Neuronal stem cell (in vitro differentiated cells): ENCODE data around the gene GOPC.

Experiments used
- DNase-seq: peaks from one replicate; pipeline ENCODE4 v3.0.0-alpha.2; 2013; ENCODE audit warnings: low spot score
- H2AFZ ChIP-seq: one replicate; pipeline ENCODE4 v1.6.1; 2013; ENCODE audit warnings: mild to moderate bottlenecking, low read length, inconsistent platforms
- H2AK5ac ChIP-seq: 2 replicates; pipeline ENCODE4 v1.6.1; 2013; ENCODE audit warnings: low read depth, mild to moderate bottlenecking, inconsistent platforms, low read length, moderate library complexity, mixed read lengths
- H2BK120ac ChIP-seq: 2 replicates; pipeline ENCODE4 v1.6.1; 2013; ENCODE audit warnings: low read depth, mild to moderate bottlenecking, inconsistent platforms, low read length, moderate library complexity, mixed read lengths
- H2BK12ac ChIP-seq: one replicate; pipeline ENCODE4 v1.6.1; 2013; ENCODE audit warnings: low read length, inconsistent platforms
- H2BK15ac ChIP-seq: 2 replicates; pipeline ENCODE4 v1.6.1; 2013; ENCODE audit warnings: mild to moderate bottlenecking, low read length, inconsistent platforms, mixed read lengths
- H2BK5ac ChIP-seq: one replicate; pipeline ENCODE4 v1.6.1; 2013; ENCODE audit warnings: inconsistent platforms, mild to moderate bottlenecking, low read length, moderate library complexity
- H3K14ac ChIP-seq: one replicate; pipeline ENCODE4 v1.6.1; 2013; ENCODE audit warnings: low read length, inconsistent platforms
- H3K18ac ChIP-seq: 2 replicates; pipeline ENCODE4 v1.6.1; 2013; ENCODE audit warnings: low read length, inconsistent platforms
- H3K23ac ChIP-seq: 2 replicates; pipeline ENCODE4 v1.6.1; 2013; ENCODE audit warnings: low read depth, mild to moderate bottlenecking, mixed read lengths, low read length, inconsistent platforms; ENCODE audit not compliant: poor library complexity
- H3K27ac ChIP-seq: replicated peaks from 3 replicates; pipeline ENCODE4 v1.5.1; 2013; ENCODE audit warnings: low read length, inconsistent platforms
- H3K27me3 ChIP-seq, 3 experiments: 2 replicates each; pipeline ENCODE4 v1.6.1; 2013; ENCODE audit warnings: low read length in 3 of 3, mild to moderate bottlenecking in 2 of 3, inconsistent platforms in 1 of 3, low read depth in 1 of 3, mixed read lengths in 1 of 3, moderate library complexity in 1 of 3; ENCODE audit not compliant: control insufficient read depth in 3 of 3, insufficient read depth in 3 of 3
- H3K36me3 ChIP-seq, 2 donors: replicated peaks in 1 of 2; 2 replicates each; pipeline ENCODE4 v1.6.1; 2013; ENCODE audit warnings: low read length in 2 of 2; ENCODE audit not compliant: control insufficient read depth in 2 of 2, insufficient read depth in 2 of 2
- H3K4ac ChIP-seq: 2 replicates; pipeline ENCODE4 v1.6.1; 2013; ENCODE audit warnings: inconsistent platforms, mild to moderate bottlenecking, low read length, moderate library complexity
- H3K4me1 ChIP-seq, 2 donors: 1 replicate in 1 of 2; 2 replicates in 1 of 2; pipeline ENCODE4 v1.6.1; 2013; ENCODE audit warnings: low read length in 2 of 2, low read depth in 1 of 2; ENCODE audit not compliant: control insufficient read depth in 2 of 2, insufficient read depth in 1 of 2
- H3K4me2 ChIP-seq: one replicate; pipeline ENCODE4 v1.6.1; 2013; ENCODE audit warnings: mild to moderate bottlenecking, low read length, inconsistent platforms; ENCODE audit not compliant: insufficient read depth, poor library complexity, severe bottlenecking
- H3K4me3 ChIP-seq, 2 donors: 2 replicates each; pipeline ENCODE4 v1.5.1; 2013; ENCODE audit warnings: low read length in 2 of 2, mild to moderate bottlenecking in 2 of 2, inconsistent platforms in 1 of 2, moderate library complexity in 1 of 2
- H3K79me1 ChIP-seq: one replicate; pipeline ENCODE4 v1.6.1; 2013; ENCODE audit warnings: low read depth, mild to moderate bottlenecking, inconsistent platforms, low read length, moderate library complexity
- H3K9ac ChIP-seq: one replicate; pipeline ENCODE4 v1.6.1; 2013; ENCODE audit warnings: mild to moderate bottlenecking, low read depth, low read length, inconsistent platforms; ENCODE audit not compliant: poor library complexity
- H3K9me3 ChIP-seq, 2 donors: replicated peaks in 1 of 2; 2 replicates each; pipeline versions ENCODE3 to v1.6.1; 2013; ENCODE audit warnings: low read length in 2 of 2, mild to moderate bottlenecking in 2 of 2, inconsistent platforms in 1 of 2, low read depth in 1 of 2, mixed read lengths in 1 of 2, moderate library complexity in 1 of 2; ENCODE audit not compliant: control insufficient read depth in 2 of 2, insufficient read depth in 1 of 2
- H4K8ac ChIP-seq: one replicate; pipeline ENCODE4 v1.6.1; 2013; ENCODE audit warnings: low read depth, mild to moderate bottlenecking, inconsistent platforms, low read length, moderate library complexity
- H4K91ac ChIP-seq: one replicate; pipeline ENCODE4 v1.6.1; 2013; ENCODE audit warnings: low read length, low read depth, mild to moderate bottlenecking, inconsistent platforms; ENCODE audit not compliant: poor library complexity
- WGBS, 2 donors: extraction: QIAGEN DNeasy Blood & Tissue Kit; methylation state at CpG; one replicate each; pipeline ENCODE4 v1.1.7; 2013; ENCODE audit warnings: missing lambda C conversion rate in 2 of 2, mixed read lengths in 1 of 2; ENCODE audit not compliant: insufficient read length in 2 of 2, insufficient replicate concordance in 1 of 2; ENCODE audit errors: extremely low coverage in 2 of 2; 5-methylcytosine and 5-hydroxymethylcytosine counted together

The GOPC gene

DNA sequence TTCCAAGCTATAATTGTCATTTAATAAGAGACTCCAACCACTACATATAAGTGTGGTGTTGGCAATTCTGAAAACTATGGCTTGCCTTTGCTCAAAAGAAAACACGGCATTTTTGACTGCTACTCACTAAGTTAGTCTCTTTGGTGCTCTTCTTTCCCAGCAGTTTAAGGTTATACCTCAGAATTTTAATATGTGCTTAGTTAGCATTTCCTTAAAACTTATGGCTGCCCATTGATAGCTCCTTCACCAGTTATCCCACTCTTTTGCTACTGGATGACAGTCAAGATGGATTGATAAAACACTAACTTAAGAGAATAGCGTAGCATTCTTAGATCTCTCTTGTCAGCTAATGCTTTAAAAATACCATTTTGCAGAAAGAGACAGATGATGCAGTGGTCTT, 34.1 kb downstream of the GOPC start:
- Histone ChIP-seq H3K79me1 (no peaks in the 10 kb centered on the region), H4K8ac (no peak overlapping the region), H3K4me2 (no peak overlapping the region), H3K14ac (no peak overlapping the region), H3K4me1 (no peaks in the 10 kb centered on the region), H2BK12ac (no peak overlapping the region), H3K18ac (no peak overlapping the region), H3K36me3 (peaks cover 3 to 74% of the 10 kb centered on the region in 2 donors), H3K23ac (no peak overlapping the region), H2BK120ac (no peak overlapping the region), H3K27ac (no peak overlapping the region), H2BK5ac (no peak overlapping the region), H3K9me3 (no peaks in the 10 kb centered on the region), H2BK15ac (no peak overlapping the region), H2AFZ (no peak overlapping the region), H3K4me3 (no peak overlapping the region), H3K27me3 (no peaks in the 10 kb centered on the region), H2AK5ac (no peak overlapping the region), H3K4ac (no peak overlapping the region), H4K91ac (no peak overlapping the region), H3K9ac (no peak overlapping the region)
- WGBS, 2 donors, result no CpG with 5 or more reads among the region's 2 CpGs
- DNase-seq, result no peak

DNA sequence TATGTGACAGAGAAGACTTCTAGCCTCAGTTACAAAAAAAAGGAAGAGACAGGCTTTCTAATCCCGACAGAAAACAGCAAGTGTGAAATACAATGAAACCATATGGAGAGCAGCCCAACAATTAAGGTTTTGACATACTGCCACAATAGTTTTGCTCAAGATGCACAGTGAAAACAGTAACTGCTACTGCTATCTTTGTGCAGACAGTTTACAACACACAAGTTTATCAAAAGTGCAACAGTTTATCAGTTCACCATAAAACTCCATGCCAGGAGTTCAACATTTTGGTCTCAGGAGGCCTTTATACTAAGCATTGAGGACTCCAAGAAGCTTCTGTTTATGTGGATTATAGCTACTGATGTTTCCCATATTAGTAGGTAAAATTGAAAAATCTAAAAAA, 37.6 kb downstream of the GOPC start:
- no peak overlapping the region for H2BK5ac ChIP-seq
- peaks cover 3 to 63% of the 10 kb centered on the region in 2 donors for H3K36me3 ChIP-seq
- H4K91ac ChIP-seq, result no peak overlapping the region
- H3K27ac ChIP-seq, result no peak overlapping the region
- H3K4ac ChIP-seq, result no peak overlapping the region
- H2BK120ac ChIP-seq, result no peak overlapping the region
- DNase-seq, result no peak
- H2AK5ac ChIP-seq, result no peak overlapping the region
- H3K9me3 ChIP-seq, result no peaks in the 10 kb centered on the region
- no peaks in the 10 kb centered on the region for H3K79me1 ChIP-seq
- H3K4me1 ChIP-seq, result no peaks in the 10 kb centered on the region
- no peaks in the 10 kb centered on the region for H3K27me3 ChIP-seq
- H3K4me3 ChIP-seq, result no peak overlapping the region
- H2BK12ac ChIP-seq, result no peak overlapping the region
- no peak overlapping the region for H3K9ac ChIP-seq
- no peak overlapping the region for H2BK15ac ChIP-seq
- H3K14ac ChIP-seq, result no peak overlapping the region
- H3K18ac ChIP-seq, result no peak overlapping the region
- no peak overlapping the region for H4K8ac ChIP-seq
- no CpG with 5 or more reads among the region's 1 CpG for WGBS, 2 donors
- H2AFZ ChIP-seq, result no peak overlapping the region
- H3K23ac ChIP-seq, result no peak overlapping the region
- H3K4me2 ChIP-seq, result no peak overlapping the region

DNA sequence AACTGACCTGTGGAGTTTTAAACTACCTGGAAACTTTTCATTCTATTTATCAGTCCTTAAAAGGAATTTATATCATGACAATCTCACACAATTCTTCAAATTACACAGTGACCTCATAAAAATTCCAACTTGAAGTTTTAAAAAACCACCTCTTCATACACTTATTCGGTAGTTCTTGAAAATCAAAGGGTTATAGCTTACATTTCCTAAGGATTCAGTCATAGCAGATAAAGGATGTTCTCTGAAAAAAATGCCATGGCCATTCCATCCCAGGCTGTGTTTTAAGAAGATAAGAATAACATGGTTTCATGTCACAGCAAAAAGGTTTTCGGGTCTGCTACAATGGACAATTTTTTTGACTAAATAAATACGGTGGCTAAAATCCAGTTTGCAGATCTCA, 41.2 kb downstream of the GOPC start:
- Histone ChIP-seq H3K14ac (no peak overlapping the region), H2AK5ac (no peak overlapping the region), H3K23ac (no peak overlapping the region), H2BK12ac (no peak overlapping the region), H4K8ac (no peak overlapping the region), H2AFZ (no peak overlapping the region), H3K4me1 (no peaks in the 10 kb centered on the region), H3K9me3 (no peaks in the 10 kb centered on the region), H3K9ac (no peak overlapping the region), H3K27me3 (no peaks in the 10 kb centered on the region), H4K91ac (no peak overlapping the region), H3K18ac (no peak overlapping the region), H3K79me1 (no peaks in the 10 kb centered on the region), H3K36me3 (peaks cover 0 to 36% of the 10 kb centered on the region in 2 donors), H2BK120ac (no peak overlapping the region), H3K27ac (no peak overlapping the region), H3K4me2 (no peak overlapping the region), H2BK5ac (no peak overlapping the region), H3K4me3 (no peak overlapping the region), H2BK15ac (no peak overlapping the region), H3K4ac (no peak overlapping the region)
- DNase-seq, result no peak
- WGBS, 2 donors, result no CpG with 5 or more reads among the region's 3 CpGs

DNA sequence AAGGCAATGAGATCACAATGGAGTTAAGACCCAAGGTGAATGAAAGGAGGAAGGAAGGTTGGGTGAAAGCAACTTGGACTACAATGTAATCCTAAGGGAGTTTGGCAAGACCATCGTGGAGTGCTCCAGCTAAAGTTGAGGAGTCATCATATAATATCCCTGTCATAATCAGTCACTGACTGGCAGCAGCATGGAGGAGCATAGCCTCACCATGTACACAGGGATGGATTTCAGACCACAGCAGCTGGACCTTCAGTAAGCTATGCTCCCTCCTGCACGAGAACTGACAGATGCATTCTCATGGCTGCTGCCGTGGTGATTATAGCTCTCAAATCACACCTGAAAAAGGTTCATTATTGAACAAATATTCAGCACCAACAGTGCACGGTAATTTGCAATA, 43.0 kb downstream of the GOPC start:
- H3K4me1 ChIP-seq, result no peaks in the 10 kb centered on the region
- H2AK5ac ChIP-seq, result no peak overlapping the region
- H2BK5ac ChIP-seq, result no peak overlapping the region
- no peaks in the 10 kb centered on the region for H3K9me3 ChIP-seq
- no peak overlapping the region for H3K4ac ChIP-seq
- H3K27ac ChIP-seq, result no peak overlapping the region
- no peak overlapping the region for H2AFZ ChIP-seq
- no peak overlapping the region for H3K18ac ChIP-seq
- H3K36me3 ChIP-seq, result peaks cover 0 to 20% of the 10 kb centered on the region in 2 donors
- H4K91ac ChIP-seq, result no peak overlapping the region
- H4K8ac ChIP-seq, result no peak overlapping the region
- no peak for DNase-seq
- H3K4me2 ChIP-seq, result no peak overlapping the region
- no peak overlapping the region for H3K14ac ChIP-seq
- WGBS, 2 donors, result no CpG with 5 or more reads among the region's 4 CpGs
- H2BK120ac ChIP-seq, result no peak overlapping the region
- no peaks in the 10 kb centered on the region for H3K27me3 ChIP-seq
- no peak overlapping the region for H2BK12ac ChIP-seq
- H3K4me3 ChIP-seq, result no peak overlapping the region
- no peak overlapping the region for H2BK15ac ChIP-seq
- H3K9ac ChIP-seq, result no peak overlapping the region
- no peak overlapping the region for H3K23ac ChIP-seq
- no peaks in the 10 kb centered on the region for H3K79me1 ChIP-seq
